Urothelium cell line (cell line): ENCODE data around the gene SLC6A3.
A peak's percentile ranks its signal among the peaks of the same experiment; 100 is the strongest.
"Not testable (repeated sequence)": the region's sequence is repeated elsewhere in the genome, so short reads cannot be mapped to it uniquely, and the experiment has no call there.

ENCODE experiments used
- DNase-seq: peaks from one replicate; pipeline ENCODE4 v3.0.0; 2011; ENCODE audit warnings: low spot score, mixed read lengths
- FAIRE-seq: peaks from 2 replicates; lab custom pipeline; 2011; peaks lifted over from hg19 to GRCh38; lab: Jason Lieb, UNC

SLC6A3 gene

GRCh38 chr5:1423901-1424603 lies 21.2 kb downstream of the SLC6A3 start:
- DNase-seq (no peak), FAIRE-seq (no peak)

GRCh38 chr5:1422522-1422921 lies 22.7 kb downstream of the SLC6A3 start:
- FAIRE-seq, DNase-seq: not testable (repeated sequence)

- FAIRE-seq (no peak), DNase-seq (no peak)
These were observed 23.5 kb downstream of the SLC6A3 start for GRCh38 chr5:1421521-1422341.

GRCh38 chr5:1420211-1421195 lies 24.7 kb downstream of the SLC6A3 start:
- DNase-seq: no peak

GRCh38 chr5:1419476-1420210 lies 25.6 kb downstream of the SLC6A3 start:
- FAIRE-seq (no peak), DNase-seq (no peak)

More at GRCh38 chr5:1420211-1421195, 24.7 kb downstream of the SLC6A3 start:
- FAIRE-seq: no peak

DNA sequence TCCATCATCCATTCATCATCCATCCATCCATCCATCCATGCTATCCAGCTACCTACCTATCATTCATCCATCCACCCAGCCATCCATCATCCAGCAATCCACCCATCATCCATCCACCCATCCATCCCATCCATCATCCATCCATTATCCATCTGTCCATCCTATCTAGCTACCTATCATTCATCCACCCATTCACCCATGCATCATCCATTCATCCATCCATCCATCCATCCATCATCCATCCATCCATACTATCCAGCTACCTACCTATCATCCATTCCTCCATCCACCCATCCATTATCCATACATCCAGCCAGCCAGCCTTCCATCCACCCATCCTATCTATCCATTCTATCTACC lies 26.3 kb downstream of the SLC6A3 start:
- FAIRE-seq: no peak

DNA sequence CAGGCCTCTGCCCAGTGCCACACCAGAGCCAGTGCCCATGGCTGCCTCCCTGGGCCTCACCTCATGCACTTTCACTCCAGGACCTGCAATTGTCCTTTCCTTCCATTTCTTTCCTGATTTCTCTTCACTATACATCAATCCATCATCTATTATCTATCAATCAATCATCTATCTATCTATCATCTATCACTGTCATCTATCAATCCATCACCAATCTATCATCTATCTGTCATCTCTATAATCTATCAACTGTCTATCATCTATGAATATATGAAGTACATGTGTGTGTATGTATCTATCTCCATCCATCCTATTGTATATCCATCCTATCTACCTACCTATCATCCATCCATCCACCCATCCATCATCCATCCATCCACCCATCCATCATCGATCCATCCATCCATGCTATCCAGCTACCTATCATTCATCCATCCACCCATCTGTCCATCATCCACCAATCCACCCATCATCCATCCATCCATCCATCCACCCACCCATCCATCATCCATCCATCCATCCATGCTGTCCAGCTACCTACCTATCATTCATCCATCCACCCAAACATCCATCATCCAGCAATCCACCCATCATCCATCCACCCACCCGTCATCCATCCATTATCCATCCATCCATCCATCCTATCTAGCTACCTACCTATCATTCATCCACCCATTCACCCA lies 26.9 kb downstream of the SLC6A3 start:
- no peak for DNase-seq

More for the DNA sequence above, 26.3 kb downstream of the SLC6A3 start:
- no peak for DNase-seq

DNA sequence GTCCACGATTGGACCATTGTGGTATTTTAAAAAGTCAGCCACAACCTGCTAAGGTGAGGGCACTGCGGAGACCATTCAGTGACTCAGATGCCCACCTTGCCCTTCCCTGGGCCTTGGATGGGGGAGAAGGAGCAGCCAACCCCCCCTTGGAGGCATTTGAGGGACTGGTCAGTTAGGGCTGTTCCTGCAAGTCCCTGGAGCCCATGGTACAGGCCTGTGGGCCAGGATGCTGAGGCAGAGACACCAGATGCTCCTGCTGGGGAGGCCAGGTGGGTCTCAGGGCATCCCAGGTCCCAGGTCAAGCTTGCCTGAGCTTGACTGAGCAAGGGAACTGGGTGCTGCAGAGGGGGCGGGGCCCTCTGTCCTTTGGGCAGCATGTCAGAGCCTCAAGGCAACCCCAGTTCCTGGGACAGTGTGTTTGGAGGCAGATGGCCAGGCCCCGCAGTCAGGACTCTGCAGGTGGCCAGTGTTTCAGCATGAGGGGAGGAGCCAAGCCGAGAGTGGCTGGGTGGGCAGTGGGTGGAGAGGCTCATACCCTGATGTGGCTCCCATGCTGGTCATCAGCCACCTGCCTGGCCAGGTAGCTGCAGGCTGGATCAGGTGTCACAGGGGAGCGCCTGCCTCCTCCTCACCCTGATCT lies 27.5 kb downstream of the SLC6A3 start:
- DNase-seq (no peak), FAIRE-seq (no peak)

More for the DNA sequence above, 26.9 kb downstream of the SLC6A3 start:
- FAIRE-seq: peak; percentile 92

- FAIRE-seq: no peak
These were observed 28.3 kb downstream of the SLC6A3 start for GRCh38 chr5:1416856-1417469.

GRCh38 chr5:1415626-1416360 lies 29.4 kb downstream of the SLC6A3 start:
- no peak for DNase-seq
- FAIRE-seq: no peak

More at GRCh38 chr5:1416856-1417469, 28.3 kb downstream of the SLC6A3 start:
- no peak for DNase-seq

GRCh38 chr5:1415059-1415425 lies 30.2 kb downstream of the SLC6A3 start:
- DNase-seq (no peak), FAIRE-seq (no peak)

DNA sequence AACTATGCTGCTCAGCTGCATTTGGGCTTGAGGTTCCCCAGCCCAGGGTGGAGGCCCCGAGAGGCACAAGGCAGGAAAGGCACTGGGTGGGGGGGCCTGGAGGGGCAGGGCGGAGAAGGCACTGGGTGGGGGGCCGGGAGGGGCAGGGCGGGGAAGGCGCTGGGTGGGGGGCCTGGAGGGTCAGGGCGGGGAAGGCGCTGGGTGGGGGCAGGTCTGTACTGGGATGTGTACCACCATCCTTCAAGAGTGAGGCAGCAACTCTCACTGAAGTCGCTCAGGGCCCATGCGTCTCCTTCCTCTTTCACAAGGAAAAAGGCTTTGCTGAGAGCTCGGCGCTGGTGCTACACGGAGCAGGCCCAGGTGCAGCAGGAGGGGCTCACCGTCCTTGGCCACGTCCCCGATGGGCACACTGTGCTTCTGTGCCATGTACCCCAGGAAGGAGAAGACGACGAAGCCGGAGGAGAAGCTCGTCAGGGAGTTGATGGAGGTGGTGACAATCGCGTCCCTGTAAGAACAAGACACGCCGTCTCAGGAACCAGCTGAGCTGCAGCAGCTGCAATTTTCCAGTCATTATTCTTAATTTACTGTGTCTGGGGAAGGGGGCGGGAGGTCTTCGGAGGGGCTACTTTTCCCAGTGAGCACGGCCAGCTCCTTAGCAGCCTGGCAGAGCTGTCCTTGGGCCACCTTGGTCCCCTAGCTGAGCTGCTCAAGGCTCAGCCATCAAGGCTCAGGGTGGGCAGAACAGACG lies 30.8 kb downstream of the SLC6A3 start:
- FAIRE-seq: peak; percentile 48
- peak; percentile 39 for DNase-seq

DNA sequence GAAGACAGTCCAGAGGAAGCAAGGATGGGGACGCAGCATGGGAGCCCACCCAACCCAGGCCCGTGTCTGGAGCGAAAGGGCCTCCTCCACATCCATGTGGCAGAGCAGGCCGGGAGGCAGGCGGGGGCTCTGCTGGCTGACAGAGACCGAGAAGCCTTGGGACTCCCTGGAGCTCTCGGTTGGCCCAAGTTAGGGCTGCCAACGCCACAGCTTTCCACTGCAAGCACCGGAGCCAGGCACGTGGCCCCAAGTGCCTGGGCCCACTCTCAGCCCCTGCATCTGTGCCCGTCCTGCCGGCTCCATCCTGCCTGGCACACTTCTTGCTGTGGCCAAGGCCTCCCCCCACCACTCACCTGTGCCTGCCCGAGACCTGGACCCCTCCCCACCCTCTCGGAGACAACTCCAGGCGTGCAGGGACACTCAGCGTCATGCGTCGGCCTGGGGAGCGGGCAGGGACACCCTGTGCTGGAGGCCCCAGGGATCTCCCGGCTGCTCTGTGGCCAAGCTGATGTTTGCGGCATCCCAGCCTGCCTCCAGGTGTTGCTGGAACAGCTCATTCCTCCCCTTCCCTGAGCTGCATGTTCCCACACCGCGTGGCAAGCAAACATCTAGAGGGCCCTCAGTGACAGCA lies 31.5 kb downstream of the SLC6A3 start:
- DNase-seq: no peak
- FAIRE-seq: no peak

DNA sequence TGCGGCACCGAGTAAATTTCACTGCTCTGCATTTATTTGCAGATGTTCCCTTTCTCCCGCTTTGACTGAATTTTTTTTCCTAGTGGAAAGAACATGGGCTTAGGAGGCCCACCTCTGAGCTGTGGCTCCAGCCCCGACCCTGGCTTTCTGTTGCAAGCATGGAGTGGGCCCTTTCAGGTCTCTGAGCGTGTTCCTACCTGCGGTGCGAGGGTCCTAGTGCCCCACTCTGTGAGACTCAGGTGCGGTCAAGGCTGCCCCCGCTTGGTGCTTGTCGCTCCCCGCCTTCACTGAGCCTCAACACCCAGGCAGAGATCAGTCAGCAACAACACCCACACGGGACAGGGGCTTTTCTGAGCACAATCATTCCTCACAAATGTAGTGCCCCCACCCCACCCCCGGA lies 32.0 kb downstream of the SLC6A3 start:
- DNase-seq (no peak), FAIRE-seq (no peak)

DNA sequence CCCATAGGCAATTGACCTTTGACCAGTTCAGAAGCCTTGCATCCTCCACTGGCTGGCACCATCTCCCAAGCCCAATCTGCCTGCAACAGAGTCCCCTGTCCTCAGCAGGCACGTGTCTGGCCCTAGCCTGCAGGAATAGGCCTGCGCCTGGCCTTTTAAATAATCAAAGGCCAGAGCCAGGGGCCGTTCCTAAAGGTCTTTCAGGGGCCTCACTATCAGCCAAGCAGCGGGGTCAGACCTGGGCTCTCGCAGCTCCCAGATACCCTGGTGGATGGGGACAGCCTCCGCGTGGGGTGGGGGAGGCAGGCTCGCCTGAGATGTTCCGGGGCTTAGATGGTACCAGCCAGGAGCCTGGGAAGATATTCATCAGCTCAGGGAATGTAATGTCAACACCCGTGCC lies 32.6 kb downstream of the SLC6A3 start:
- DNase-seq (no peak), FAIRE-seq (no peak)

GRCh38 chr5:1412163-1412562 lies 33.1 kb downstream of the SLC6A3 start:
- no peak for FAIRE-seq

GRCh38 chr5:1411099-1411498 lies 34.1 kb downstream of the SLC6A3 start:
- FAIRE-seq: no peak
- DNase-seq: no peak

More at GRCh38 chr5:1412163-1412562, 33.1 kb downstream of the SLC6A3 start:
- DNase-seq: no peak
